Measurements from ENCODE around the gene GLI2. TPM values are rescaled to one million over a fixed set of nuclear protein-coding genes. Genes with fewer than 3 reads are reported as not detected.

The GLI2 gene
- total and polyA plus RNA-seq, 9 of the 15 experiments (the other 6 are each of a cell fraction or from before 2014, with no cell fraction given): 0.24 TPM; not detected in 8

DNA sequence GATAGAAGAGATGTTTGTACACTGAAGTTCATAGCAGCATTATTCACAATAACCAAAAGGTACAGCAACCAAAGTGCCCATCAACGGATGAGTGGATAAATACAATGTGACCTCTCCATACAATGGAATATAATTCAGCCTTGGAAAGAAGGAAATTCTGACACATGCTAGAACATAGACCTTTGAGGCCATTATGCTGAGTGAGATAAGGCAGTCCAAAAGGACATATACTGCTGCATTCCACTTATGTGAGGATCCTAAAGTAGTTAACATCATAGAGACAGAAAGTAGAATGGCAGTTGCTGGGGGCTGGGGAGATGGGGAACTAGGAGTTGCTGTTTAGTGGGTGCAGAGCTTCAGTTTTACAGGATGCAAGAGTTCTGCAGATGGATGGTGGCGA is 38.2 kb upstream of the GLI2 start (continued):
- TF ChIP-seq, protein P1, sequence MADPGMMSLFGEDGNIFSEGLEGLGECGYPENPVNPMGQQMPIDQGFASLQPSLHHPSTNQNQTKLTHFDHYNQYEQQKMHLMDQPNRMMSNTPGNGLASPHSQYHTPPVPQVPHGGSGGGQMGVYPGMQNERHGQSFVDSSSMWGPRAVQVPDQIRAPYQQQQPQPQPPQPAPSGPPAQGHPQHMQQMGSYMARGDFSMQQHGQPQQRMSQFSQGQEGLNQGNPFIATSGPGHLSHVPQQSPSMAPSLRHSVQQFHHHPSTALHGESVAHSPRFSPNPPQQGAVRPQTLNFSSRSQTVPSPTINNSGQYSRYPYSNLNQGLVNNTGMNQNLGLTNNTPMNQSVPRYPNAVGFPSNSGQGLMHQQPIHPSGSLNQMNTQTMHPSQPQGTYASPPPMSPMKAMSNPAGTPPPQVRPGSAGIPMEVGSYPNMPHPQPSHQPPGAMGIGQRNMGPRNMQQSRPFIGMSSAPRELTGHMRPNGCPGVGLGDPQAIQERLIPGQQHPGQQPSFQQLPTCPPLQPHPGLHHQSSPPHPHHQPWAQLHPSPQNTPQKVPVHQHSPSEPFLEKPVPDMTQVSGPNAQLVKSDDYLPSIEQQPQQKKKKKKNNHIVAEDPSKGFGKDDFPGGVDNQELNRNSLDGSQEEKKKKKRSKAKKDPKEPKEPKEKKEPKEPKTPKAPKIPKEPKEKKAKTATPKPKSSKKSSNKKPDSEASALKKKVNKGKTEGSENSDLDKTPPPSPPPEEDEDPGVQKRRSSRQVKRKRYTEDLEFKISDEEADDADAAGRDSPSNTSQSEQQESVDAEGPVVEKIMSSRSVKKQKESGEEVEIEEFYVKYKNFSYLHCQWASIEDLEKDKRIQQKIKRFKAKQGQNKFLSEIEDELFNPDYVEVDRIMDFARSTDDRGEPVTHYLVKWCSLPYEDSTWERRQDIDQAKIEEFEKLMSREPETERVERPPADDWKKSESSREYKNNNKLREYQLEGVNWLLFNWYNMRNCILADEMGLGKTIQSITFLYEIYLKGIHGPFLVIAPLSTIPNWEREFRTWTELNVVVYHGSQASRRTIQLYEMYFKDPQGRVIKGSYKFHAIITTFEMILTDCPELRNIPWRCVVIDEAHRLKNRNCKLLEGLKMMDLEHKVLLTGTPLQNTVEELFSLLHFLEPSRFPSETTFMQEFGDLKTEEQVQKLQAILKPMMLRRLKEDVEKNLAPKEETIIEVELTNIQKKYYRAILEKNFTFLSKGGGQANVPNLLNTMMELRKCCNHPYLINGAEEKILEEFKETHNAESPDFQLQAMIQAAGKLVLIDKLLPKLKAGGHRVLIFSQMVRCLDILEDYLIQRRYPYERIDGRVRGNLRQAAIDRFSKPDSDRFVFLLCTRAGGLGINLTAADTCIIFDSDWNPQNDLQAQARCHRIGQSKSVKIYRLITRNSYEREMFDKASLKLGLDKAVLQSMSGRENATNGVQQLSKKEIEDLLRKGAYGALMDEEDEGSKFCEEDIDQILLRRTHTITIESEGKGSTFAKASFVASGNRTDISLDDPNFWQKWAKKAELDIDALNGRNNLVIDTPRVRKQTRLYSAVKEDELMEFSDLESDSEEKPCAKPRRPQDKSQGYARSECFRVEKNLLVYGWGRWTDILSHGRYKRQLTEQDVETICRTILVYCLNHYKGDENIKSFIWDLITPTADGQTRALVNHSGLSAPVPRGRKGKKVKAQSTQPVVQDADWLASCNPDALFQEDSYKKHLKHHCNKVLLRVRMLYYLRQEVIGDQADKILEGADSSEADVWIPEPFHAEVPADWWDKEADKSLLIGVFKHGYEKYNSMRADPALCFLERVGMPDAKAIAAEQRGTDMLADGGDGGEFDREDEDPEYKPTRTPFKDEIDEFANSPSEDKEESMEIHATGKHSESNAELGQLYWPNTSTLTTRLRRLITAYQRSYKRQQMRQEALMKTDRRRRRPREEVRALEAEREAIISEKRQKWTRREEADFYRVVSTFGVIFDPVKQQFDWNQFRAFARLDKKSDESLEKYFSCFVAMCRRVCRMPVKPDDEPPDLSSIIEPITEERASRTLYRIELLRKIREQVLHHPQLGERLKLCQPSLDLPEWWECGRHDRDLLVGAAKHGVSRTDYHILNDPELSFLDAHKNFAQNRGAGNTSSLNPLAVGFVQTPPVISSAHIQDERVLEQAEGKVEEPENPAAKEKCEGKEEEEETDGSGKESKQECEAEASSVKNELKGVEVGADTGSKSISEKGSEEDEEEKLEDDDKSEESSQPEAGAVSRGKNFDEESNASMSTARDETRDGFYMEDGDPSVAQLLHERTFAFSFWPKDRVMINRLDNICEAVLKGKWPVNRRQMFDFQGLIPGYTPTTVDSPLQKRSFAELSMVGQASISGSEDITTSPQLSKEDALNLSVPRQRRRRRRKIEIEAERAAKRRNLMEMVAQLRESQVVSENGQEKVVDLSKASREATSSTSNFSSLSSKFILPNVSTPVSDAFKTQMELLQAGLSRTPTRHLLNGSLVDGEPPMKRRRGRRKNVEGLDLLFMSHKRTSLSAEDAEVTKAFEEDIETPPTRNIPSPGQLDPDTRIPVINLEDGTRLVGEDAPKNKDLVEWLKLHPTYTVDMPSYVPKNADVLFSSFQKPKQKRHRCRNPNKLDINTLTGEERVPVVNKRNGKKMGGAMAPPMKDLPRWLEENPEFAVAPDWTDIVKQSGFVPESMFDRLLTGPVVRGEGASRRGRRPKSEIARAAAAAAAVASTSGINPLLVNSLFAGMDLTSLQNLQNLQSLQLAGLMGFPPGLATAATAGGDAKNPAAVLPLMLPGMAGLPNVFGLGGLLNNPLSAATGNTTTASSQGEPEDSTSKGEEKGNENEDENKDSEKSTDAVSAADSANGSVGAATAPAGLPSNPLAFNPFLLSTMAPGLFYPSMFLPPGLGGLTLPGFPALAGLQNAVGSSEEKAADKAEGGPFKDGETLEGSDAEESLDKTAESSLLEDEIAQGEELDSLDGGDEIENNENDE (IDR thresholded peaks at IDR 0.05; ENCODE audit: low read depth, low read length): no peak
- TF ChIP-seq HMGN3 (IDR thresholded peaks at IDR 0.05; ENCODE audit: borderline replicate concordance, extremely low read depth, insufficient read length, low read depth, low read length) (no peak), POLR2G (IDR thresholded peaks at IDR 0.05; ENCODE audit: low read depth, low read length) (no peak)

Data from K562 (cell line).